ENCODE measurements around the gene JPH4. TPM values are rescaled to one million over a fixed set of nuclear protein-coding genes. Genes with fewer than 3 reads are reported as not detected.

The JPH4 gene
- total RNA-seq, 6 experiments from 2014 or later = not detected

- no peak for DNase-seq
- Mint-ChIP-seq H3K36me3 (ENCODE audit: low read depth) (no peaks in the 10 kb centered on the region), H3K9me3 (no peaks in the 10 kb centered on the region), H3K27ac (no peak overlapping the region), H3K4me1 (ENCODE audit: low read depth) (no peaks in the 10 kb centered on the region; the same call in 1 of the 2 replicates), H3K4me3 (no peak overlapping the region), H3K27me3 (ENCODE audit: insufficient read depth) (peaks cover 23% of the 10 kb centered on the region)
- TF ChIP-seq CTCF (IDR thresholded peaks at IDR 0.05) = no peak
These were observed 45.9 kb downstream of the JPH4 start for GRCh38 chr14:23532658-23533057.

- no peak overlapping the region for H3K4me3 Mint-ChIP-seq
- H3K27ac Mint-ChIP-seq = no peak overlapping the region
- no peaks in the 10 kb centered on the region for H3K9me3 Mint-ChIP-seq
- TF ChIP-seq CTCF (IDR thresholded peaks at IDR 0.05) = no peak
- H3K4me1 Mint-ChIP-seq (ENCODE audit: low read depth) = no peaks in the 10 kb centered on the region
- H3K36me3 Mint-ChIP-seq (ENCODE audit: low read depth) = no peaks in the 10 kb centered on the region
- peaks cover 23% of the 10 kb centered on the region for H3K27me3 Mint-ChIP-seq (ENCODE audit: insufficient read depth)
- no peak for DNase-seq
These were observed 47.2 kb downstream of the JPH4 start for GRCh38 chr14:23531391-23531790.

GRCh38 chr14:23530375-23531055 lies 48.1 kb downstream of the JPH4 start:
- no peaks in the 10 kb centered on the region for H3K9me3 Mint-ChIP-seq
- H3K4me1 Mint-ChIP-seq (ENCODE audit: low read depth) = no peaks in the 10 kb centered on the region

GRCh38 chr14:23529016-23529415 lies 49.6 kb downstream of the JPH4 start:
- H3K27me3 Mint-ChIP-seq (ENCODE audit: insufficient read depth) = peaks cover 14% of the 10 kb centered on the region
- H3K36me3 Mint-ChIP-seq (ENCODE audit: low read depth) = no peaks in the 10 kb centered on the region
- no peaks in the 10 kb centered on the region for H3K4me1 Mint-ChIP-seq (ENCODE audit: low read depth)
- no peak for TF ChIP-seq CTCF (IDR thresholded peaks at IDR 0.05)
- H3K27ac Mint-ChIP-seq = no peak overlapping the region
- no peak for DNase-seq
- H3K9me3 Mint-ChIP-seq = no peaks in the 10 kb centered on the region
- no peak overlapping the region for H3K4me3 Mint-ChIP-seq

More at GRCh38 chr14:23530375-23531055, 48.1 kb downstream of the JPH4 start:
- DNase-seq = no peak
- Mint-ChIP-seq H3K27ac (no peak overlapping the region), H3K36me3 (ENCODE audit: low read depth) (no peaks in the 10 kb centered on the region), H3K4me3 (no peak overlapping the region), H3K27me3 (ENCODE audit: insufficient read depth) (peaks cover 18% of the 10 kb centered on the region)
- no peak for TF ChIP-seq CTCF (IDR thresholded peaks at IDR 0.05)

- peak; percentile 57 for TF ChIP-seq CTCF (IDR thresholded peaks at IDR 0.05)
- Mint-ChIP-seq H3K27me3 (ENCODE audit: insufficient read depth) (peaks cover 14% of the 10 kb centered on the region), H3K9me3 (no peaks in the 10 kb centered on the region), H3K27ac (no peak overlapping the region), H3K4me1 (ENCODE audit: low read depth) (no peaks in the 10 kb centered on the region), H3K4me3 (no peak overlapping the region), H3K36me3 (ENCODE audit: low read depth) (no peaks in the 10 kb centered on the region)
- no peak for DNase-seq
These were observed 50.0 kb downstream of the JPH4 start for GRCh38 chr14:23528555-23528954.

All from HFFc6 (cell line).